ENCODE data around the gene PRXL2A.
A peak's percentile ranks its signal among the peaks of the same experiment; 100 is the strongest.

The PRXL2A gene

DNA sequence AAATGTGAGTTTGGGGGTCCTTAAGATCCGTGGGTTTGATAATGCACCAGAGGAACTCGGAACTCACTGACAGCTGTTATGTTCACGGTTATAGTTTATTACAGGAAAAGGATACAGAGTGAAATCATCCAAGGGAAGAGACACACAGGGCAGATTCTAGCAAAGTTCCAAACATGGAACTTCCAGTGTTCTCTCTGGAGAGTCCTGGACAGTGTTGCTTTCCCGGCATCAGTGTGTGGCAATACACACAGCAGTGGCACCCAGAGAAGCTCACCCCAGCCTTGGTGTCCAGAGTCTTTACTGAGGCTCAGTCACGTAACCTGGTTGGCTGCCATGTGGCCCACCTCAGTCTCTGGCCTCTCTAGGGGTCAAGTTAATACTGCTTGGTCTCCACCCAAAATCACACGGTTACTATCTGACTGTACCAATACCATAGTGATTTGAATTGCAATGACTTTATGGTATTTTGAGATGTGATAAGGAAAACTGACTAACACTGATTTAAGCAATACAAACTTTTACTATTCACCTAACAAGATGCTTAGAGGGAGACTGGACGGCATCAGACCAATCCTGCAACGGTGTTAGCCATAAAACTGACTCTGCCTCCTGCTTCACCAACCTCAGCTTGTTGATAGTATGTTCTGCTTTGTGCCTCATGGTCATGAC is 8.1 kb upstream of the PRXL2A start:
- H3K9ac ChIP-seq (ENCODE audit: low read depth, low read length) = no peak overlapping the region
- no peaks in the 10 kb centered on the region for H3K9me3 ChIP-seq (ENCODE audit: control insufficient read depth, insufficient read depth, low read length)
- H3K4me1 ChIP-seq (ENCODE audit: insufficient read depth, low read length) = no peaks in the 10 kb centered on the region
- H3K36me3 ChIP-seq (ENCODE audit: insufficient read depth, low read length) = no peaks in the 10 kb centered on the region

DNA sequence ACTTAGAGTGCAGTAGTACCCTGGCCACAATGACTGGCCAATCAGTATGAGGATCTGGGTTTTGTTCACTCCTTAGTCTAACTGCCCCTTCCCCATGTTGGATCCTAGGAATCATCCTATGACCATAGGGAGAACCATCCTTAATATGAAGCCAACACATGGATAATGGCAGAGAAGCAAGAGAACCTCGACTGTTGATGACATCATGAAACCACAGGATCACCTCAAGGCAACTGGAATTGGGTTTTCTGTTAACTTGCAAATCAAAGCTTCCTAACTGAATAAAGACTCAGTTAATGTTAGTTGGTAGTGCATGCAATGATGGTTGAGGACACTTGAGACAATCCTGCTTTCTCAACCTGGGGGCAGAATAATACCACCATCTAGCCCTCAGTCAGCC is 3.3 kb upstream of the PRXL2A start:
- no peaks in the 10 kb centered on the region for H3K9me3 ChIP-seq (ENCODE audit: control insufficient read depth, insufficient read depth, low read length)
- no peak overlapping the region for H3K9ac ChIP-seq (ENCODE audit: low read depth, low read length)

DNA sequence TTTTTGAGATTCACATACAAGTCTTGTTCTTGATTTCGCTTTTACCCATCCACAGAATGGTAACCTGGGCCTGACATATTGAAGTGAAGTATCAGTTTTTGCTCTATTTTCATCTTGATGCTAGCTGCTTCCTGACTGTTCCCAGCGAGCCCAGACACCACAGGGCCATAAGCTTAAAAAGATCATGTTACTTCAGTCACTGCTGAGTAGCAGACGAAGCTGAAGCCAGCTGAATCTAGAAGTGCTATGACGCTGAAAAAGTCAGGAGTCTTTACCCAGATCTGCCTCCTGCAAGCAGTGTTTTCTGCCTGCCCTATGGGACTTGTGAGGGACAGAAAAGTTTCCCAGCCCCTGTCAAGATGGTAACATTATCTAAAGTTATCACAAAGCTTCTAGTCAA is 2.7 kb upstream of the PRXL2A start:
- H3K9me3 ChIP-seq (ENCODE audit: control insufficient read depth, insufficient read depth, low read length) = no peaks in the 10 kb centered on the region
- H3K36me3 ChIP-seq (ENCODE audit: insufficient read depth, low read length) = no peaks in the 10 kb centered on the region
- H3K4me1 ChIP-seq (ENCODE audit: insufficient read depth, low read length) = no peaks in the 10 kb centered on the region
- no peak overlapping the region for H3K9ac ChIP-seq (ENCODE audit: low read depth, low read length)

More for the DNA sequence above, 3.3 kb upstream of the PRXL2A start:
- H3K36me3 ChIP-seq (ENCODE audit: insufficient read depth, low read length) = no peaks in the 10 kb centered on the region
- no peaks in the 10 kb centered on the region for H3K4me1 ChIP-seq (ENCODE audit: insufficient read depth, low read length)

DNA sequence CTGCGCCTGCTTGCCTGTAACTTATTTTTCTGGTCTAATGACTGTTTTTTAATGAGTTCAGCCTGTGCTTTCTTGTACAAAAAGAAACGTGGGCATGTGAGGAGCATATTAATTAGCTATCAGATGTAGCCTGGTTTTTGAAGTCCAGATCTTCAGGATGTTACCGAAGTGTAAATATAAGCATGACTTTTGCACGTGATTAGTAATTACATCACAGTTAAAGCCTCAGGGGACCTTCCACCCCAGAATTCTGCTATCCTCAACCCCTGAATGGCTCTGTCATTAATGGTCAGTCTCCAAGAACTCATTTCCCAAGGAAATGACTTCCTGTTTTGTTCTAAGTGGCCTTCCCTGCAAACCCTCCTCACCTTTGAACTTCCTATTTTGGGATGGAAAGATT is 2.1 kb upstream of the PRXL2A start:
- Histone ChIP-seq H3K9ac (ENCODE audit: low read depth, low read length) (no peak overlapping the region), H3K4me1 (ENCODE audit: insufficient read depth, low read length) (no peaks in the 10 kb centered on the region), H3K36me3 (ENCODE audit: insufficient read depth, low read length) (no peaks in the 10 kb centered on the region), H3K9me3 (ENCODE audit: control insufficient read depth, insufficient read depth, low read length) (no peaks in the 10 kb centered on the region)

DNA sequence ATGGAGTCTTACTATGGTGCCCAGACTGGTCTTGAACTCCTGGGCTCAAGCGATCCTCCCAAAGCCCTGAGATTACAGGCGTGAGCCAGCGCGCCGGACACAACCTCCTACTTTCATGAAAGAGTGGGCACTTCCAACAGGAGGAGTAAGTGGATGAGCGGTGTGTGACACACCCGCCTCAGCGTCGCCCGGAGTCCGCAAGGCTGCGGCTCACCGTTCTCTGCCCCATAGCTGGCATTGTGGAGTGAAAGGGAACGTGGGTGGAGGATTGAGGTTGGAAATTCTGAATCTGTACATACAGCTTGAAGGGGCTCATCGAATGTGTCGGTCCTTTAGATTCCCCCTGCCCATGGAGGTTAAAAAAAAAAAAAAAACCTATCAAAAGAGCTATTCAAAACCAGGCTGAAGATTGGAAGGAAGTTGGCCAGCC is 524 bp upstream of the PRXL2A start:
- peak overlapping the region; percentile 85 for H3K9ac ChIP-seq (ENCODE audit: low read depth, low read length)
- H3K4me1 ChIP-seq (ENCODE audit: insufficient read depth, low read length) = no peaks in the 10 kb centered on the region
- no peaks in the 10 kb centered on the region for H3K9me3 ChIP-seq (ENCODE audit: control insufficient read depth, insufficient read depth, low read length)
- H3K36me3 ChIP-seq (ENCODE audit: insufficient read depth, low read length) = no peaks in the 10 kb centered on the region

DNA sequence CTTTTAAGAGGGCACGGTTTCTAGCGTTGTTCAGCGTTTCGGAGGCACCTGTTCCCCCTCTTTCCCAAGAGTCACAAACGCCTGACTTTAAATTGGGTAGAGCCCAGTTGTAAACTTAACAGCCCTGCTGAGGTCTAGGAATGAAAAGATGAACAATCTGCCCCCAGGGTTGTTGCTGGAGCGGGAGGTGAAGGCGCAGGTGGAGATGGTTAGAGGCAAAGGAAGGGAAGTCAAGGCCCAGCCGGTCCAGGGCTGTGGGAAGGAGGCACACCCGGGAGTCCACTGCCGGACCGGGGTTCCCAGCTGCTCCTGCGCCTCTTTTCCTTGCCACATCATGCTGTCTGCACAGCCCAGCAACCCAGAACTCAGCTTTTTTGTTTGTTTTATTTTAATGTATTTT is 770 bp downstream of the PRXL2A start:
- Histone ChIP-seq H3K9me3 (ENCODE audit: control insufficient read depth, insufficient read depth, low read length) (no peaks in the 10 kb centered on the region), H3K36me3 (ENCODE audit: insufficient read depth, low read length) (no peaks in the 10 kb centered on the region), H3K9ac (ENCODE audit: low read depth, low read length) (peak overlapping the region; percentile 85), H3K4me1 (ENCODE audit: insufficient read depth, low read length) (no peaks in the 10 kb centered on the region)

DNA sequence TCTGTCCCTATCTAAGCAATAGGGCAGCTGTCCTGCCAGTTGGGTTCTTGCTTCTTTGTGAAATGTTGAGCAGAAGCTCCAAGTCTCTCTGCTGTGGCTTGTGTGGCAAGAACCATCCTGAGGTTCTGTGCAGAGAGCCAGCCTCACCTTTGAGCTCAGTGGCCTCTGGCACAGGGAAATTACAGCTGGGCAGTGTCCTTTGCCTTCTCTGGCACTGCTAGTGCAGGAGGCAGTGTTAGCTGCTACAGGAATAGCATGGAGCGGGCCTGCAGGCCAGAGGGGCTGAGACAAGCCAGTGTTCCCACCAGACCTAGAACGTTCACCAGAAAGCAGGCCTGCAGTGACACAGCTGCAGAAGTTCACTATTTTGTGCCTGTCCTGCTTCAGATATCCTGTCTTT is 1.8 kb downstream of the PRXL2A start:
- Histone ChIP-seq H3K9ac (ENCODE audit: low read depth, low read length) (no peak overlapping the region), H3K9me3 (ENCODE audit: control insufficient read depth, insufficient read depth, low read length) (no peaks in the 10 kb centered on the region), H3K4me1 (ENCODE audit: insufficient read depth, low read length) (no peaks in the 10 kb centered on the region), H3K36me3 (ENCODE audit: insufficient read depth, low read length) (no peaks in the 10 kb centered on the region)

DNA sequence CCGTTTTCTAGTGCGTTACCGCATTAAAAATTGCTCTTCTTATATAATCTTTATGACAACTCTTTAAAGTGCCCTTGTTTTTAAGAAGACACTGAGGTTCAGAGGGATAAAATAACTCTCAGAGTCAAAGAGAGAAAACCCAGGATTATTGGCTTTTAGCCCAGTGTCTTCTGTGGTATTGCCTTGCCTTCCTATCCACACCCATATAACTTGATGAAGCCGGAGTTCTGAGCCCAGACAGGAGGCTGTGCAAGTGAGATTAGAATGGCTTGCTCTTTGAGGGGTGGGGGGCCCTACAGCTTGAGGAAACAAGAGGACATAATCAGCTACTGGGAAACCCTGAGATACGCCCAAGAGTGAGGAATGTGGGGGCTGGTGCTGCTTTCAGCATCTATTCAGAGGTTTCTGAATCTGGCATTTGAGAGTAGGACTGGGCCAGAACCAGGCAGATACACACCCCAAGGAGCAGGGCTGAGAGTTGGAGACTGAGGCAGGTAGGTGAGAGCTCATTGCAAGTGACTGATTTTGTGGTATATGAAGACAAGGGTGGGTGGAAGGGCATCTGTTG is 2.3 kb downstream of the PRXL2A start:
- no peaks in the 10 kb centered on the region for H3K9me3 ChIP-seq (ENCODE audit: control insufficient read depth, insufficient read depth, low read length)
- H3K36me3 ChIP-seq (ENCODE audit: insufficient read depth, low read length) = no peaks in the 10 kb centered on the region
- no peaks in the 10 kb centered on the region for H3K4me1 ChIP-seq (ENCODE audit: insufficient read depth, low read length)
- no peak overlapping the region for H3K9ac ChIP-seq (ENCODE audit: low read depth, low read length)

DNA sequence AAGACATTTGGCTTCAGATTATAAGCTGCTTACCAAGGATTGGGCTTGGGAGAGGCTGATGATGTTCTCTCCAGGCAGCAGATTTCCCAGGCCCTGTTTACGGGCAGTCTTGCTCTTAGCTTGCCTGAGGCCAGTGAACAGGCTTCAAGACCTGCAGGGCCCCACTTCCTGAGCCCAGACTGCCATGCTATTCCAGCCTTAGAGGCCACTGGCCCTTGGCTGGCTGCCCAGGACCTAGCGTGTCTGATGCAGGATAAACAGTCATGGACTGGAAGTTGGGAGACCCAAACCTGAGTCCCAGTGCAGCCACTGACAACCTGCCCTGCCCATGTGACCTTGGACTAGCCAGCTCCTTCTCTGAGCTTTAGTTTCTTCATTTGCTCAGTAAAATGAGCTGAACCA is 2.9 kb downstream of the PRXL2A start:
- Histone ChIP-seq H3K9me3 (ENCODE audit: control insufficient read depth, insufficient read depth, low read length) (no peaks in the 10 kb centered on the region), H3K4me1 (ENCODE audit: insufficient read depth, low read length) (peaks cover 2% of the 10 kb centered on the region; the same call in 1 of the 2 replicates)

DNA sequence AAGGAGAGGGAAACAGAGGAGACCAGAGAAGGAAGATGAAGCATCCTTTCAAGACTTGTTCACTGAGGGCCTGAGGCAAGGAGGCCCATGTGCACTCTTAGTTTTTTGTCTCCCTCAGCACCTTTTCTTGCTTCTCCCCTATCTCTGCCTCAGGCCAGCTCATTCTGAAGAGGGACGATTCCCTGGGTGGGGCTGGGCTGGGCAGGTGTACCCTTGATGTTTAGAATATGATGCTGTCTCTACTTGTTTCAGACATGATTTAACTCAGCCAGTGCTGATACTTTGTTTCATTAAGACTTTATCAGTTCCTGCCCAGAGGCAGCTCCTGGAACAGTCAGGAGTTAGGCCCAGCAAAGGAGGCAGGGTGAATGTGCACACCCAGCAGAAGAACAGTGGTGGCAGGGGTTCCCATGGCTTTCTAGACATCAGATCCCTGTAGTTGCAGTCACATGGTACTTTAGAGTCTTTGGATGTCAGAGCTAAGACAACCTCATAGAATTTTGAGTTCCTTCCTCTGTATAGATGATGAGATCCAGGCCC is 3.4 kb downstream of the PRXL2A start:
- Histone ChIP-seq H3K9me3 (ENCODE audit: control insufficient read depth, insufficient read depth, low read length) (no peaks in the 10 kb centered on the region), H3K4me1 (ENCODE audit: insufficient read depth, low read length) (peaks cover 6% of the 10 kb centered on the region; the same call in 1 of the 2 replicates), H3K9ac (ENCODE audit: low read depth, low read length) (no peak overlapping the region), H3K36me3 (ENCODE audit: insufficient read depth, low read length) (no peaks in the 10 kb centered on the region)

More for the DNA sequence above, 2.9 kb downstream of the PRXL2A start:
- Histone ChIP-seq H3K36me3 (ENCODE audit: insufficient read depth, low read length) (no peaks in the 10 kb centered on the region), H3K9ac (ENCODE audit: low read depth, low read length) (no peak overlapping the region)

DNA sequence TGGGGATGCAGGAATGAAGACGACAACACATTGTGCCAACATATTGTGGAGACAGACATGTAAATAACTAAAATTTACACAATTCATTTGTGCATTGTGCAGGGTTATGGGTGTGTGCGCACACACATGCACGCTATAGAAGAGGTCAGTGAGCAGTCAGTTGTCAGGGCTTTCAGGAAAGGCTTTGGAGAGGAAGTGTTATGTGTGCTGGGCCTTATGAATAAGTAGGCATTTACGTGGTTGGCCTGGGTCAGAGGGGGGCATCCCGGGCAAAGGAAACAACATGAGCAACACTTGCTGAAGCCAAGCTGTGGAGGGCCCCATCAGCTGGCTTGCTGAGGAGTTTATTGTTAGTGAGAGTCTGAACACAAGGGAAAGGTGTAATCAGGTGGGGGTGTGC is 4.1 kb downstream of the PRXL2A start:
- no peaks in the 10 kb centered on the region for H3K36me3 ChIP-seq (ENCODE audit: insufficient read depth, low read length)
- no peak overlapping the region for H3K9ac ChIP-seq (ENCODE audit: low read depth, low read length)
- no peaks in the 10 kb centered on the region for H3K9me3 ChIP-seq (ENCODE audit: control insufficient read depth, insufficient read depth, low read length)
- peaks cover 8% of the 10 kb centered on the region for H3K4me1 ChIP-seq (ENCODE audit: insufficient read depth, low read length)

DNA sequence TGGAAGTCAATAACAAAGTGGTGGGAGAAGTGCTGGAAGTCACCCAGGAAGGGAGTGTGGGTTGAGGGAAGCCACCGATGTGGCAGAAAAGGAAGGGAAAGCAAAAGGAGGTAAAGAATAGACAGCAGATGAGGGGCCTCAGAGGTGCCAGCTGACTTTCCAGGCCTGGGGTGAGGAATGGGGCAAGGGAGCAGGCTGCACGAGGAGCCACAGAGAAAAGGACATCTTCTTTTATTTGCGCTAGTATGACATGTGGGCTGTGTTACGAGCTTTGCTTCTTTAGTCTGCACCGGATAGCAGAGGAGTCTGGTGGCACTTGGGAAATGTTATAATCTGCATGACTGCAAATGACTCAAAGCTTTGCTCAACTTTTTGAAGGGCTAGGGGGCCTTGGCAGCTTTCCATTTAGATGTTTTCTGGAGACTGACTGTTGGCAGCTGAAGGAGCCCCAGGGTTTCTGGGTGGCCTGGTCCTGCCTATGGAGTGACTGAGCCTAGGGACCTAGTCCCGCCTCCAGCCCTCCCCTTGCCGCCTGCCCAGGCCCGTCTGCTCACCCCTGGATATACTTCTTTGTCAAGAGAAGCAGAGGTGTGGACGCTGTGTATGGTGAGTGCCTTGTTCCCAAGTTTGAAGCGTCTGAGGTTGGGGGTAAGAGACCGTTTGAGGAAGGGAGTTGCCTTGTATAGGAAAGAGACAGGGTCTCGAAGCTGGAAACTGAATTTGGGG is 5.1 kb downstream of the PRXL2A start:
- Histone ChIP-seq H3K9ac (ENCODE audit: low read depth, low read length) (no peak overlapping the region), H3K36me3 (ENCODE audit: insufficient read depth, low read length) (no peaks in the 10 kb centered on the region), H3K4me1 (ENCODE audit: insufficient read depth, low read length) (peaks cover 15% of the 10 kb centered on the region), H3K9me3 (ENCODE audit: control insufficient read depth, insufficient read depth, low read length) (no peaks in the 10 kb centered on the region)

DNA sequence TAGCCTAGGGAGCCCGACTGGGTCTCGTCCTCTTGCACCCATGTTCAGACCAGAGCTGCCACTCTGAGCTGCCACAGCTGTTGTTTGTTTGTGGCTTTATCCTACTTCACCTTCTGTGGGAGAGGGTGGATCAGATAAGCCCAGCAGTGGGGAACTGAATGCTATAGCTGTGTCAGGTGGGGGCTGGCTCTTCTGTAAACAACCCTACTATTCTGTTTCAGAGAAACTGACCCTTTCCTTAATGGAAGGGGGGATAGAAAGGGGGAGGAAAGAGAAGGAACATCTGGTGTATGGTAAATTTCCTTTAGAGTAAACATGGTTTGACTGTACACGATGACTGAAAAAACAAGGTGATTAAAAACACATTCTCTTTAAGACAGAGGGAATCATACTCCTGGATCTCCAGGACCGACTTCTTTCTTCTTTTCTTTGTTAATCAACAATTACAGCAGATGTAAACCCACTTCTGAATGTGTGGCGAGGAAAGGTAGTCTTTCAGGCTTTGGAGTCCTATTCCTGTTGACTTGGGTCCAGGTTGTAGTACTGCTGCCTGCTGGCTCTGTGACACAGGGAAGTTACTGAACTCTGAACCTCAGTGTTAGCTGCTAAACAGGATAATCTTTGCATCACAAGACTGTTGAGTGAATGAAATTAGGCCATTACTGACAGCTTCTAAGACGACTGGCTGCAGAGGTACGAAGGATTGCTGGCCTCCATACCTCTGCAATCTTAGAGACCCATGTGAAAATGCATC is 6.0 kb downstream of the PRXL2A start:
- no peak overlapping the region for H3K9ac ChIP-seq (ENCODE audit: low read depth, low read length)
- peaks cover 19% of the 10 kb centered on the region for H3K4me1 ChIP-seq (ENCODE audit: insufficient read depth, low read length)
- H3K36me3 ChIP-seq (ENCODE audit: insufficient read depth, low read length) = no peaks in the 10 kb centered on the region

DNA sequence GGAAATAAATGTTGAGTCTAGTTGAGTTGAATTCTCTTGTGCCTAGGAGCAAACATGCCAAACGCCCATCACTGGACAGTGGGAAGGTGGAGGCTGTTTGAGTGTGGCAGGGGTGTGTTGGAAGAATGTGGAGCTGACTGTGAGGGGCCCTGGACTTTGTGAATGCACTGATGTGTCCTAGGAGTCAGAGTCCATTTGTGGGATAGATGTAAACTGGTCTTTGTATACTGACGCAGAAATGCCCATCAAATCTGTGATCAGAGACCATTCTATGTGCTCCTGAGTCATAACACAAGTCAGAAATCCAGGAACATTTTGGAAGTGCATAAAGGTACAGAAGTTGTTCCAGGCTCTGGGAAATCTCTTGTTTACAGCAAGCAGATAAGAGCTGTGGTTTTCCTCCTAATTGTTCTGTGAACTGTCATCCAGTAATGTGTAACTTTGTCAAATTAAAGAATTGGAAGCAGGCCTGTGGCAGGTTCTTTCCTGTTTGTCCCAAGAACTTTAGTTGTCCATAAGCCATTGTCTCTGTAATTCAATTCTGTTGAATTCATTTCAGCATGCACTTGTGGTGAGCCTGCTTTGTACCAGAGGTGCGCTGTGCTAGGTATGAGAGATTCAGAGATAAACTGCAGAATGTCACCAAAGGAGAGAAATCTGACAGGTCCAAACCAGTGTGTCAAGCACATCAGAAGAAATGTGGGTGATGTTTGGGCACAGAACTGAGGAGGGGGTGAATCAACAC is 7.6 kb downstream of the PRXL2A start:
- H3K36me3 ChIP-seq (ENCODE audit: insufficient read depth, low read length) = peaks cover 1% of the 10 kb centered on the region; the same call in 1 of the 2 replicates
- H3K9me3 ChIP-seq (ENCODE audit: control insufficient read depth, insufficient read depth, low read length) = no peaks in the 10 kb centered on the region
- no peak overlapping the region for H3K9ac ChIP-seq (ENCODE audit: low read depth, low read length)
- peaks cover 19% of the 10 kb centered on the region for H3K4me1 ChIP-seq (ENCODE audit: insufficient read depth, low read length)

More for the DNA sequence above, 6.0 kb downstream of the PRXL2A start:
- no peaks in the 10 kb centered on the region for H3K9me3 ChIP-seq (ENCODE audit: control insufficient read depth, insufficient read depth, low read length)

Data from ES-I3 (cell line).